Neutrophil (primary cell): Measurements from ENCODE around the gene CNBP.

Experiments used
- H3K27ac ChIP-seq: fragments of 200-600 bp; sonication (generic); 2 replicates; pipeline ENCODE4 v1.5.1; 2016; ENCODE audit warnings: mild to moderate bottlenecking, moderate library complexity
- H3K27me3 ChIP-seq: fragments of 200-600 bp; sonication (generic); 2 replicates; pipeline ENCODE4 v1.6.0; 2016; ENCODE audit warnings: mild to moderate bottlenecking
- H3K36me3 ChIP-seq: fragments of 200-600 bp; sonication (generic); 2 replicates; pipeline ENCODE4 v1.5.1; 2017
- H3K4me1 ChIP-seq, 2 experiments: fragments of 200-600 bp in 1 of 2; sonication (generic) in 1 of 2; 1 replicate in 1 of 2; 2 replicates in 1 of 2; pipeline versions ENCODE4 v1.5.1 to v1.6.1; 2013 to 2016; ENCODE audit warnings: low read depth in 1 of 2, low read length in 1 of 2, mild to moderate bottlenecking in 1 of 2, moderate library complexity in 1 of 2; ENCODE audit not compliant: control insufficient read depth in 1 of 2, insufficient read depth in 1 of 2
- H3K4me3 ChIP-seq, 2 experiments: fragments of 200-600 bp in 1 of 2; sonication (generic) in 1 of 2; 1 replicate in 1 of 2; 2 replicates in 1 of 2; pipeline ENCODE4 v1.5.1; 2013 to 2016; ENCODE audit warnings: low read depth in 1 of 2, low read length in 1 of 2, mild to moderate bottlenecking in 1 of 2, moderate library complexity in 1 of 2
- H3K9me3 ChIP-seq: fragments of 200-600 bp; sonication (generic); 2 replicates; pipeline ENCODE4 v1.5.1; 2016
- CTCF ChIP-seq: fragments of 200-600 bp; sonication (generic); IDR thresholded peaks from 2 replicates; pipeline ENCODE4 v1.5.1; 2016; ENCODE audit warnings: antibody characterized with exemption

CNBP gene

GRCh38 chr3:129123314-129124060, 60.2 kb downstream of the CNBP start:
- Histone ChIP-seq H3K27me3 (no peaks in the 10 kb centered on the region), H3K9me3 (no peaks in the 10 kb centered on the region), H3K4me3 (no peak overlapping the region), H3K27ac (peak overlapping the region; percentile 97), H3K4me1 (peaks cover 20 to 22% of the 10 kb centered on the region in 2 experiments), H3K36me3 (peaks cover 26% of the 10 kb centered on the region)
- no peak for TF ChIP-seq CTCF

DNA sequence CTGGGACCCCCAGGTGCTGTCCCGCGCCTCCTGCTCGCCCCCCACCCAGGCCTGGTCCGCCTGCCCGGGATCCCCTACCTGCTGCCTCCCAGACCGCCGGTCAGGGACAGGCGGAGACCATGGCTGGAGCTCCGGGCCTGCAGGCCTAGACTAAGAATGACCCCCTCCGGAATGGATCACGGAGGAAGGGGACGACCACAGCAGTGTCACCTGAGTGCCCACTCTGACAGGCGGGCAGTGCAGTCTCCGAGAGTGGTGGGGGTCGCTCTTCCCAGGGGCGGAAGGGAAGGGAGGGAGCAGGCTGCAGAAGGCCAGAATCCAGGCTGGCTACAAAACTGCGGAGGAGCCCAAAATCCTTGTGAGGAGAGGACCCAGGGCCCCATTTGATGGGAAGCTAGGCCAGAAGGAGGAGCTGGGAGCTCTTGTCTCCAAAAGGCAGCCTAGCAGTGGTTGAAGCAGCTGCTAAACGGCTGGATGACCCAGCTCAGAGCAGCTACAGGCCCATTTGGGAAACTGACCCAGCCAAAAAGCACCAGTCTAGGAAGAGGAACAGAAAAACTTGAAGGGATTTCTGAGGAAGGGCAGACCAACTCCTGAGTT, 61.2 kb downstream of the CNBP start:
- TF ChIP-seq CTCF, result no peak
- Histone ChIP-seq H3K4me1 (peaks cover 28 to 31% of the 10 kb centered on the region in 2 experiments), H3K9me3 (no peaks in the 10 kb centered on the region), H3K4me3 (peak overlapping the region in 1 of 2 experiments; percentile 82), H3K27me3 (no peaks in the 10 kb centered on the region), H3K27ac (peak overlapping the region; percentile 97), H3K36me3 (peaks cover 26% of the 10 kb centered on the region)

DNA sequence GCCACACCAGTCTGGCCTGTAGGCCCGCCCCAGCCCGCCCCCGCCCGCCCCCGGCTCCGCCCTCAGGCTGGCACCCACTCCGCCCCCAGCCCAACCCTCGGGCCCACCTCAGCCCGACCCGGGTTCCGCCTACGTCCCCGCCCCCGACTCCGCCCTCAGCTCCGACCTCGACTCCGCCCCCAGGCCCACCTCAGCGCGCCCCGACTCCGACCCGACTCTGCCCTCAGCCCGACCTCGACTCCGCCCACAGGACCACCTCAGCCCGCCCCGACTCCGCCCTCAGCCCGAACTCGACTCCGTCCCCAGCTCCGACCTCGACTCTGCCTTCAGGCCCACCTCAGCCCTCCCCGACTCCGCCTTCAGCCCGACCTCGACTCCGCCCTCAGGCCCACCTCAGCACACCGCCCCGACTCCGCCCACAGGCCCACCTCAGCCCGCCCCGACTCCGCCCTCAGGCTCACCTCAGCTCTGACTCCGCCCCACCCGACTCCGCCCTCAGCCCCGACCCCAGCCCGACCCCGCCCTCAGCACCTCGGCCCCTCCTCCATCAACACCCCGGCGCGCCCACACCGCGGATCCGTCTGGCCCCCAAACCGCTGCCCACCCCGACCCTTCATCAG, 61.8 kb downstream of the CNBP start, which contains the start of gene RAB43:
RAB43 (minus strand) TSS at position 13 of the 620 bp plus-strand sequence. CDS start 315 bp downstream, outside the sequence.
- peaks cover 23% of the 10 kb centered on the region for H3K36me3 ChIP-seq
- peaks cover 30 to 34% of the 10 kb centered on the region in 2 experiments for H3K4me1 ChIP-seq
- H3K27ac ChIP-seq, result peak within 1 kb of the TSS; percentile 97
- peak within 1 kb of the TSS; percentile 82 to 90 for H3K4me3 ChIP-seq
- no peaks in the 10 kb centered on the region for H3K9me3 ChIP-seq
- TF ChIP-seq CTCF, result no peak
- H3K27me3 ChIP-seq, result no peaks in the 10 kb centered on the region

DNA sequence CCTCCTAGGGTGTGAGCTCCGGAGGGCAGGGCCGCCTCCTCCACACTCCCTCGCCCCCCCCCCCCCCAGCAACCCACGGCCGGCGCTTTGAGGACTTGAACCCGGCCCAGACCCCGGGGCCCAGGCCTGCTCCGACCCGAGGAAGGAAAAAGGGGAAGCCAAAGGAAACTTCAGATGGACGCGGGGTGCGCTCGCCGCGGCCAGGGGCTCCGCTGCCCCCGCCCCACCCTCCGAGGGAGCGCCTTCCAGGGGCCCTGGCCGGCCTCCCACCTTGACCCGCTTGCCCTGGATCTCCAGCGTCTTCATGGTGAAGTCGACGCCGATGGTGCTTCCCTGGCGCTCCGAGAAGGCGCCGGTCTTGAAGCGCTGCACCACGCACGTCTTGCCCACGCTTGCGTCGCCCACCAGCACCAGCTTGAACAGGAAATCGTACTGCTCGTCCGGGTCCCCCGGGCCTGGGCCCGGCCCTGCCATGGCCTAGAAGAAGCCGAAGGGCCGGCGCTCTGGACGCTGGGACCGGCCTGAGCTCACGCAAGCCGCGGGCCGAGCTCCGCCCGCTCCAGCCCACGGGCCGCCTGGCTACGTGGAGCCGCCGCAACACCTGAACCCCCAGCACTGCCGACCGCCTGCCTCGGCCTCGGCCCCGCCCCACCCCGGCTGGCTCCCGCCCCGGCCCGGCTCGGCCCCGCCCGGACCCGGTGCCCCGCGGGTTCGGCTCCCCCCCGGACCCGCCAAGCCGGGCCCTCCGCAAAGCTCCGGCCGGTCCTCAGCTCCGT, 62.5 kb downstream of the CNBP start:
- peaks cover 37 to 41% of the 10 kb centered on the region in 2 experiments for H3K4me1 ChIP-seq

More for the DNA sequence above, 62.5 kb downstream of the CNBP start:
- Histone ChIP-seq H3K27ac (peak overlapping the region; percentile 97), H3K9me3 (no peaks in the 10 kb centered on the region), H3K36me3 (peaks cover 19% of the 10 kb centered on the region), H3K4me3 (peak overlapping the region; percentile 82 to 90), H3K27me3 (no peaks in the 10 kb centered on the region)
- TF ChIP-seq CTCF, result no peak
